OCI-LY7 (cell line): ENCODE measurements around the gene ELK1. TPM values are rescaled to one million over a fixed set of nuclear protein-coding genes. Genes with fewer than 3 reads are reported as not detected.

Experiments used
- BruUV-seq: library from RNA; stranded (reverse); fragments of 400-500 nt; replicated peaks from 2 replicates; lab custom pipeline; 2021; lab: Mats Ljungman, UMichigan
- CTCF ChIA-PET: fragments of 300-600 bp; sonication (Branson Sonifier 250); formaldehyde crosslinking; loops from one replicate; lab custom pipeline; 2022; ENCODE audit warnings: antibody characterized with exemption; ENCODE audit not compliant: unreplicated experiment; lab: Charles Lee
- POLR2A ChIA-PET: fragments of 300-600 bp; sonication (Branson Sonifier 250); formaldehyde crosslinking; loops from one replicate; lab custom pipeline; 2022; ENCODE audit warnings: antibody characterized with exemption; lab: Charles Lee
- DNase-seq: peaks from one replicate; pipeline ENCODE4 v3.0.0-alpha.2; 2015; ENCODE audit warnings: low spot score
- H2AFZ ChIP-seq: fragments of 200-600 bp; sonication (generic), shearing (Covaris generic); 2 replicates; pipeline ENCODE4 v1.6.1; 2014; ENCODE audit warnings: mild to moderate bottlenecking, antibody characterized with exemption, low read length, moderate library complexity
- H3K27ac ChIP-seq: fragments of 200-600 bp; sonication (generic); 2 replicates; pipeline ENCODE4 v1.5.1; 2014; ENCODE audit warnings: mixed run types, low read depth, mild to moderate bottlenecking, moderate library complexity, low read length, inconsistent platforms; ENCODE audit not compliant: poor library complexity, severe bottlenecking
- H3K36me3 ChIP-seq: fragments of 200-600 bp; sonication (generic); 2 replicates; pipeline ENCODE4 v1.6.1; 2014; ENCODE audit warnings: mild to moderate bottlenecking, antibody characterized with exemption, low read length, moderate library complexity, mixed read lengths; ENCODE audit not compliant: insufficient read depth
- H3K4me1 ChIP-seq: fragments of 200-600 bp; sonication (generic); 2 replicates; pipeline ENCODE4 v1.5.1; 2014; ENCODE audit warnings: mild to moderate bottlenecking, low read length; ENCODE audit not compliant: insufficient read depth, poor library complexity, severe bottlenecking
- H3K4me2 ChIP-seq: fragments of 200-600 bp; sonication (generic); 2 replicates; pipeline ENCODE4 v1.6.1; 2014; ENCODE audit warnings: mild to moderate bottlenecking, low read length
- H3K4me3 ChIP-seq: fragments of 200-600 bp; sonication (generic); 2 replicates; pipeline ENCODE4 v1.5.1; 2014; ENCODE audit warnings: mild to moderate bottlenecking, low read depth, low read length; ENCODE audit not compliant: poor library complexity, severe bottlenecking
- H3K79me2 ChIP-seq: fragments of 200-600 bp; sonication (generic); 2 replicates; pipeline ENCODE4 v1.6.1; 2016; ENCODE audit warnings: low read depth, mild to moderate bottlenecking, low read length, moderate library complexity, mixed read lengths; ENCODE audit not compliant: insufficient read depth
- H3K9me2 ChIP-seq: fragments of 200-600 bp; sonication (generic); 2 replicates; pipeline ENCODE4 v1.6.1; 2016; ENCODE audit warnings: mild to moderate bottlenecking, low read length, mixed read lengths; ENCODE audit not compliant: insufficient read depth
- H3K9me3 ChIP-seq: fragments of 200-600 bp; sonication (generic); 2 replicates; pipeline ENCODE4 v1.6.1; 2014; ENCODE audit warnings: mild to moderate bottlenecking, mixed run types, low read length, mixed read lengths
- H4K20me1 ChIP-seq: fragments of 200-600 bp; sonication (generic); 2 replicates; pipeline ENCODE4 v1.6.1; 2014; ENCODE audit warnings: mild to moderate bottlenecking, antibody characterized with exemption, low read length, moderate library complexity, mixed read lengths; ENCODE audit not compliant: insufficient read depth
- EZH2phosphoT487 ChIP-seq: fragments of 200-600 bp; sonication (generic); IDR thresholded peaks from 2 replicates; pipeline ENCODE4 v1.6.1; 2018; ENCODE audit warnings: low read depth, borderline replicate concordance, mild to moderate bottlenecking, mixed run types, antibody characterized with exemption, low read length, moderate library complexity, mixed read lengths
- intact Hi-C: fragments of 100-400 bp; cut with micrococcal nuclease; formaldehyde crosslinking; loops from one replicate; pipeline ENCODE4 v1.10.0; 2022; ENCODE audit not compliant: unreplicated experiment
- total RNA-seq, 2 experiments: library from RNA; depleted of rRNA in 1 of 2; stranded (reverse); fragments of >200 nt in 1 of 2; shearing (Covaris generic) in 1 of 2; gene quantifications; 2 replicates each; pipeline ENCODE4 v1.2.3, GENCODE V29; 2014 to 2022
- TF ChIP-seq, protein P1 (sequence below): fragments of 200-600 bp; sonication (generic); conservative IDR thresholded peaks from 2 replicates; pipeline ENCODE4 v1.5.1; 2014; ENCODE audit warnings: mild to moderate bottlenecking, antibody characterized with exemption, low read length, moderate library complexity, mixed read lengths

Gene ELK1
- total RNA-seq, 2 experiments from 2014 or later, result 23.3 to 51.0 TPM

- Histone ChIP-seq H3K4me1 (no peaks in the 10 kb centered on the region), H3K9me2 (no peaks in the 10 kb centered on the region), H3K79me2 (no peaks in the 10 kb centered on the region), H3K4me3 (no peak overlapping the region), H3K9me3 (no peaks in the 10 kb centered on the region), H3K27ac (no peak overlapping the region), H2AFZ (no peak overlapping the region), H3K4me2 (no peak overlapping the region), H4K20me1 (no peaks in the 10 kb centered on the region), H3K36me3 (no peaks in the 10 kb centered on the region)
- CTCF ChIA-PET, result no interaction called here
- DNase-seq, result no peak
- POLR2A ChIA-PET, result no interaction called here
- intact Hi-C loops, result no loop called here
- BruUV-seq, result no TSS peak
- TF ChIP-seq, protein P1, sequence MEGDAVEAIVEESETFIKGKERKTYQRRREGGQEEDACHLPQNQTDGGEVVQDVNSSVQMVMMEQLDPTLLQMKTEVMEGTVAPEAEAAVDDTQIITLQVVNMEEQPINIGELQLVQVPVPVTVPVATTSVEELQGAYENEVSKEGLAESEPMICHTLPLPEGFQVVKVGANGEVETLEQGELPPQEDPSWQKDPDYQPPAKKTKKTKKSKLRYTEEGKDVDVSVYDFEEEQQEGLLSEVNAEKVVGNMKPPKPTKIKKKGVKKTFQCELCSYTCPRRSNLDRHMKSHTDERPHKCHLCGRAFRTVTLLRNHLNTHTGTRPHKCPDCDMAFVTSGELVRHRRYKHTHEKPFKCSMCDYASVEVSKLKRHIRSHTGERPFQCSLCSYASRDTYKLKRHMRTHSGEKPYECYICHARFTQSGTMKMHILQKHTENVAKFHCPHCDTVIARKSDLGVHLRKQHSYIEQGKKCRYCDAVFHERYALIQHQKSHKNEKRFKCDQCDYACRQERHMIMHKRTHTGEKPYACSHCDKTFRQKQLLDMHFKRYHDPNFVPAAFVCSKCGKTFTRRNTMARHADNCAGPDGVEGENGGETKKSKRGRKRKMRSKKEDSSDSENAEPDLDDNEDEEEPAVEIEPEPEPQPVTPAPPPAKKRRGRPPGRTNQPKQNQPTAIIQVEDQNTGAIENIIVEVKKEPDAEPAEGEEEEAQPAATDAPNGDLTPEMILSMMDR, result no peak
- TF ChIP-seq EZH2phosphoT487, result no peak
Measured at GRCh38 chrX:47620303-47620685, 30.1 kb downstream of the ELK1 start.

- Histone ChIP-seq H3K36me3 (no peaks in the 10 kb centered on the region), H3K4me2 (no peak within 1 kb of the TSS), H3K27ac (no peak within 1 kb of the TSS), H3K79me2 (no peaks in the 10 kb centered on the region), H3K4me3 (no peak within 1 kb of the TSS), H3K4me1 (no peaks in the 10 kb centered on the region), H2AFZ (no peak within 1 kb of the TSS), H3K9me3 (no peaks in the 10 kb centered on the region), H4K20me1 (no peaks in the 10 kb centered on the region), H3K9me2 (no peaks in the 10 kb centered on the region)
- TF ChIP-seq, protein P1, result no peak
- no peak for TF ChIP-seq EZH2phosphoT487
- CTCF ChIA-PET, result no interaction called here
- BruUV-seq, result no TSS peak
- intact Hi-C loops, result no loop called here
- no peak for DNase-seq
- POLR2A ChIA-PET, result no interaction called here
Measured at GRCh38 chrX:47619486-47620302, 30.7 kb downstream of the ELK1 start, which contains the start of gene SYN1. TSS of gene SYN1 (minus strand) at chrX:47619857. CDS start at chrX:47619728, 129 bp downstream.

DNA sequence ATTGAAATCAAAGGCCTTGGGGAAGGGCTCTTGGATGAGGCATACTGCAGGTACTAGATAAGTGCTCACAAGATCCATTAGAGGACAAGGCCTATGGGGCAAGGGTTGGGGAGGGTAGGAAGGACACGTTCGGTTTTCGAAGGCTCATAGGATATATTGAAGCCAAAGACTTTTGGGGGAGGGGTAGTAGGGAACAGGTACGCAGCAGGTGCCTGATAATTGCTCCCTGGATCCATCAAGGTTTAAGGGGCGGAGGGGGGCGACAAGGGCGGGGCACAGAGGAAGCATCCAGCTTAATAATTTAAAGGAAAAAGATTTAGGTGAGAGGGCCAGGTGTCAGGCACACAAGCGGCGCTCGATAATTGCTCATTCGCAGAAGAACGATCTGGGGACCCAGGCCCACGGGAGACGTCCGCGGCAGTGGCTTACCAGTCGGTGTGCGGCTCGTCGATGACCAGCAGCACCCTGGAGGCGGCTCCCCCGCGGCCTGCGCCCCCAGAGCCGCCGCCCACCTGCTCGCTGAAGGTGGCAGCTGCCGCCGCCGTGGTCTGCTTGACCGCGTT is 31.4 kb downstream of the ELK1 start:
- Histone ChIP-seq H3K9me2 (no peaks in the 10 kb centered on the region), H3K79me2 (no peaks in the 10 kb centered on the region), H3K27ac (no peak overlapping the region), H4K20me1 (no peaks in the 10 kb centered on the region), H2AFZ (no peak overlapping the region), H3K4me3 (no peak overlapping the region), H3K4me2 (no peak overlapping the region), H3K4me1 (no peaks in the 10 kb centered on the region), H3K9me3 (no peaks in the 10 kb centered on the region), H3K36me3 (no peaks in the 10 kb centered on the region)
- intact Hi-C loops, result no loop called here
- TF ChIP-seq, protein P1, result no peak
- TF ChIP-seq EZH2phosphoT487, result no peak
- ChIA-PET POLR2A (interaction anchor here (0.6 kb wide), 1 partner anchor 250 kb away, joined by 3 read pairs; no protein-coding TSS in a partner anchor), CTCF (no interaction called here)
- no TSS peak for BruUV-seq
- DNase-seq, result no peak
